Prostate gland (tissue), 2 donors: ENCODE measurements around the gene PCDHGB2. TPM values are rescaled to one million over a fixed set of nuclear protein-coding genes. Genes with fewer than 3 reads are reported as not detected.

Experiments
- DNase-seq: peaks from one replicate; pipeline ENCODE4 v3.0.0-alpha.2; 2019; ENCODE audit warnings: low spot score
- H3K27ac ChIP-seq, 2 donors: fragments of 200-600 bp; sonication (generic); 2 replicates each; pipeline ENCODE4 v1.5.1; 2017 to 2019
- H3K27me3 ChIP-seq: fragments of 200-600 bp; sonication (generic); replicated peaks from 2 replicates; pipeline ENCODE4 v1.5.1; 2019; ENCODE audit not compliant: insufficient read depth
- H3K36me3 ChIP-seq, 2 donors: fragments of 200-600 bp; sonication (generic); 1 replicate in 1 of 2; 2 replicates in 1 of 2; pipeline versions ENCODE4 v1.5.1 to v1.8.1; 2017 to 2019
- H3K4me1 ChIP-seq: fragments of 200-600 bp; sonication (generic); replicated peaks from 2 replicates; pipeline ENCODE4 v1.5.1; 2019
- H3K4me3 ChIP-seq, 2 donors: fragments of 200-600 bp; sonication (generic); 2 replicates each; pipeline ENCODE4 v1.5.1; 2017 to 2019
- H3K9me3 ChIP-seq: fragments of 200-600 bp; sonication (generic); 2 replicates; pipeline ENCODE4 v1.5.1; 2017
- POLR2A ChIP-seq: fragments of 450-650 bp; IDR thresholded peaks from one replicate; pipeline ENCODE4 v1.6.1; 2016; ENCODE audit warnings: antibody characterized with exemption, mild to moderate bottlenecking
- POLR2AphosphoS5 ChIP-seq: sonication (generic); formaldehyde crosslinking; IDR thresholded peaks from one replicate; pipeline ENCODE4 v1.6.1; 2017; ENCODE audit warnings: antibody characterized with exemption
- WGBS: methylation state at CpG from one replicate; pipeline ENCODE4 v1.1.5; 2018; 5-methylcytosine and 5-hydroxymethylcytosine counted together
- intact Hi-C: fragments of 100-400 bp; cut with DNase I; formaldehyde crosslinking; loops from one replicate; pipeline ENCODE4 v1.14.2; 2022
- total RNA-seq, 2 donors: library from RNA; depleted of rRNA; stranded (reverse); fragments of >200 nt; gene quantifications; one replicate each; pipeline ENCODE4 v1.1.0, GENCODE V29; 2016
- TF ChIP-seq, protein P1 (sequence below), 4 experiments: fragments of 200-600 bp in 2 of 4; fragments of 450-650 bp in 2 of 4; sonication (generic) in 2 of 4; IDR thresholded peaks; 1 replicate in 3 of 4; 2 replicates in 1 of 4; pipeline ENCODE4 v1.5.1; 2016 to 2019; ENCODE audit warnings: antibody characterized with exemption in 4 of 4, mild to moderate bottlenecking in 2 of 4, moderate library complexity in 2 of 4

Gene PCDHGB2
- total RNA-seq, 2 donors from 2014 or later = 5.3 to 10.5 TPM

DNA sequence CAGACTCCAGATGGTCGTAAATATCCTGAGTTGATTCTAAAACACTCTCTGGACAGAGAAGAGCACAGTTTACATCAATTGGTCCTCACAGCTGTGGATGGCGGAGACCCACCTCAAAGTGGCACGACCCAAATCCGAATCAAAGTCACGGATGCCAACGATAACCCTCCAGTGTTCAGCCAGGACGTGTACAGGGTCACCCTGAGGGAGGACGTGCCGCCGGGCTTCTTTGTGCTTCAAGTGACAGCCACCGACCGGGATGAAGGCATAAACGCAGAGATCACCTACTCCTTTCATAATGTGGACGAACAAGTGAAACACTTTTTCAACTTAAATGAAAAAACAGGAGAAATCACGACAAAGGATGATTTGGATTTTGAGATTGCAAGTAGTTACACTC is 891 bp downstream of the PCDHGB2 start:
- Histone ChIP-seq H3K27me3 (peaks cover 19% of the 10 kb centered on the region), H3K4me3 (no peak overlapping the region), H3K4me1 (no peaks in the 10 kb centered on the region), H3K27ac (no peak overlapping the region), H3K9me3 (no peaks in the 10 kb centered on the region), H3K36me3 (no peaks in the 10 kb centered on the region)
- TF ChIP-seq POLR2AphosphoS5 (no peak), POLR2A (no peak)
- TF ChIP-seq, protein P1, sequence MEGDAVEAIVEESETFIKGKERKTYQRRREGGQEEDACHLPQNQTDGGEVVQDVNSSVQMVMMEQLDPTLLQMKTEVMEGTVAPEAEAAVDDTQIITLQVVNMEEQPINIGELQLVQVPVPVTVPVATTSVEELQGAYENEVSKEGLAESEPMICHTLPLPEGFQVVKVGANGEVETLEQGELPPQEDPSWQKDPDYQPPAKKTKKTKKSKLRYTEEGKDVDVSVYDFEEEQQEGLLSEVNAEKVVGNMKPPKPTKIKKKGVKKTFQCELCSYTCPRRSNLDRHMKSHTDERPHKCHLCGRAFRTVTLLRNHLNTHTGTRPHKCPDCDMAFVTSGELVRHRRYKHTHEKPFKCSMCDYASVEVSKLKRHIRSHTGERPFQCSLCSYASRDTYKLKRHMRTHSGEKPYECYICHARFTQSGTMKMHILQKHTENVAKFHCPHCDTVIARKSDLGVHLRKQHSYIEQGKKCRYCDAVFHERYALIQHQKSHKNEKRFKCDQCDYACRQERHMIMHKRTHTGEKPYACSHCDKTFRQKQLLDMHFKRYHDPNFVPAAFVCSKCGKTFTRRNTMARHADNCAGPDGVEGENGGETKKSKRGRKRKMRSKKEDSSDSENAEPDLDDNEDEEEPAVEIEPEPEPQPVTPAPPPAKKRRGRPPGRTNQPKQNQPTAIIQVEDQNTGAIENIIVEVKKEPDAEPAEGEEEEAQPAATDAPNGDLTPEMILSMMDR (IDR thresholded peaks at IDR 0.05) = no peak
- DNase-seq = no peak
- WGBS = 35% methylated on average over 15 of the region's 15 CpGs
- intact Hi-C loops = no loop called here

DNA sequence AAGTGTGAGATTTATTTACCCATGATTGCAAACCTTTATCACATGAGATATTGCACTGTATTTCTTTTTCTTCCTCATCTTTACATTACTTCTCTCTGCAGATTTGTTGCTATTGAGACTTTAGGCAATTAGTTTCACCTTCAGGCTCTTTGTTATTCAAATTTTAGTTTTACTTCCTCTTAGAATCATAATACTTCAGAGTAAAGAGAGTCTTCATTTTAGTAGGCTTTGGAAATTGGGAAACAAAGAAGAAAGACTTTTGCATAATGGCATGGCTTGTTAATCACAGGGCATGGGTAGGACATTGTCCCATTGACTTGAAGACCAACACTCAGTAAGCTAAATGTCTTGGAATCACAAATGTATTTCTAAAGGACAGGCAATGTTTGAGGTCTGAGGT is 2.9 kb downstream of the PCDHGB2 start:
- Histone ChIP-seq H3K27me3 (peaks cover 23% of the 10 kb centered on the region), H3K4me3 (no peak overlapping the region), H3K4me1 (no peaks in the 10 kb centered on the region), H3K36me3 (no peaks in the 10 kb centered on the region), H3K9me3 (no peaks in the 10 kb centered on the region), H3K27ac (no peak overlapping the region)
- TF ChIP-seq POLR2A = no peak
- intact Hi-C loops = no loop called here
- no peak for DNase-seq

DNA sequence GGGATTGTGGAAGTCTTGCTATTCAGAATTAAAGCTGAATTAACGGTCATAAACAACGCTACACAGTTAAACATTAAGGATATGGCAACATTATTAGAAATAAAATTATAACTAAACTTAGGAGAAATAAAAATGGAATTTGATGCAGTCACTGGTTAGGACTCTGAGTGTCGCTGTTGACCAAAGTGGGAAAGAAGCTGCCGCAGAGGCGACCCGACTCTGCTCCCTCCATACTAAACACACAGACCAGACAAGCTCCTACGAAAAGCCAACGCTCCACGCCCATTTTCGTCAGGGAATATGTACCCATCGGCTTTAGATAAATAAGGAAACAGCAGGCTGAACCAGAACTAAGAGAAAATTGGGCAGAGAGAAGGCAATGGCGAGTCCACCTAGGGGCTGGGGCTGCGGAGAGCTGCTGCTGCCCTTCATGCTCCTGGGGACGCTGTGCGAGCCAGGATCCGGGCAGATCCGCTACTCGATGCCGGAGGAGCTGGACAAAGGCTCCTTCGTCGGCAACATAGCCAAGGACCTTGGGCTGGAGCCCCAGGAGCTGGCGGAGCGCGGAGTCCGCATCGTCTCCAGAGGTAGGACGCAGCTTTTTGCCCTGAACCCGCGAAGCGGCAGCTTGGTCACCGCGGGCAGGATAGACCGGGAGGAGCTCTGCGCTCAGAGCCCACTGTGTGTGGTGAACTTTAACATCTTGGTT is 4.3 kb downstream of the PCDHGB2 start, which contains the start of gene PCDHGA5:
Gene PCDHGA5 (plus strand): TSS at position 211 of the 709 bp plus-strand sequence. CDS start 169 bp downstream, at position 380.
- intact Hi-C loops = no loop called here
- Histone ChIP-seq H3K27me3 (peaks cover 23% of the 10 kb centered on the region), H3K9me3 (no peaks in the 10 kb centered on the region), H3K36me3 (no peaks in the 10 kb centered on the region), H3K4me3 (no peak within 1 kb of the TSS), H3K4me1 (no peaks in the 10 kb centered on the region), H3K27ac (no peak within 1 kb of the TSS)
- WGBS = 10% methylated on average over 34 of the region's 34 CpGs
- DNase-seq = no peak
- TF ChIP-seq POLR2AphosphoS5 = no peak
- TF ChIP-seq, protein P1 (IDR thresholded peaks at IDR 0.05) = no peak
- TF ChIP-seq POLR2A = no peak

DNA sequence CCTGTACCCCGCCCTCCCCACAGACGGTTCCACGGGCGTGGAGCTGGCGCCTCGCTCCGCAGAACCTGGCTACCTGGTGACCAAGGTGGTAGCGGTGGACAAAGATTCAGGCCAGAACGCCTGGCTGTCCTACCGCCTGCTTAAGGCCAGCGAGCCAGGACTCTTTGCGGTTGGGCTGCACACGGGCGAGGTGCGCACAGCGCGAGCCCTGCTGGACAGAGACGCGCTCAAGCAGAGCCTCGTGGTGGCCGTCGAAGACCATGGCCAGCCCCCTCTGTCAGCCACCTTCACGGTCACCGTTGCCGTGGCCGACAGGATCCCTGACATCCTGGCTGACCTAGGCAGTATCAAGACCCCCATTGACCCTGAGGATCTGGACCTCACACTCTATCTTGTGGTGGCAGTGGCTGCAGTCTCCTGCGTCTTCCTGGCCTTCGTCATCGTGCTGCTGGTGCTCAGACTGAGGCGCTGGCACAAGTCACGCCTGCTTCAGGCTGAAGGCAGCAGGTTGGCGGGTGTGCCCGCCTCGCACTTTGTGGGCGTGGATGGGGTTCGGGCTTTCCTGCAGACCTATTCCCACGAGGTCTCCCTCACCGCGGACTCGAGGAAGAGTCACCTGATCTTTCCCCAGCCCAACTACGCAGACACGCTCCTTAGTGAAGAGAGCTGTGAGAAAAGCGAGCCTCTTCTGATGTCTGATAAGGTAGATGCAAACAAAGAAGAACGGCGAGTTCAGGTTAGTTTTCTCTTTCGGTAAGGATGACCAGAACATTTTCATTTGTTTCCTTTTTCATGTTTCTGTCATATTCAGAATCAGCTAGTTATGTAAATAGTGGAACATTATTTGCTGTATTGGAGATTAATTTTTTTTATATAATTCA is 6.5 kb downstream of the PCDHGB2 start:
- Histone ChIP-seq H3K4me1 (no peaks in the 10 kb centered on the region), H3K4me3 (no peak overlapping the region), H3K36me3 (no peaks in the 10 kb centered on the region), H3K27ac (no peak overlapping the region), H3K9me3 (no peaks in the 10 kb centered on the region), H3K27me3 (peaks cover 17% of the 10 kb centered on the region)
- no peak for DNase-seq
- TF ChIP-seq POLR2A (no peak), POLR2AphosphoS5 (no peak)
- TF ChIP-seq, protein P1 (IDR thresholded peaks at IDR 0.05) = no peak
- WGBS = 20% methylated on average over 31 of the region's 46 CpGs
- intact Hi-C loops = no loop called here

DNA sequence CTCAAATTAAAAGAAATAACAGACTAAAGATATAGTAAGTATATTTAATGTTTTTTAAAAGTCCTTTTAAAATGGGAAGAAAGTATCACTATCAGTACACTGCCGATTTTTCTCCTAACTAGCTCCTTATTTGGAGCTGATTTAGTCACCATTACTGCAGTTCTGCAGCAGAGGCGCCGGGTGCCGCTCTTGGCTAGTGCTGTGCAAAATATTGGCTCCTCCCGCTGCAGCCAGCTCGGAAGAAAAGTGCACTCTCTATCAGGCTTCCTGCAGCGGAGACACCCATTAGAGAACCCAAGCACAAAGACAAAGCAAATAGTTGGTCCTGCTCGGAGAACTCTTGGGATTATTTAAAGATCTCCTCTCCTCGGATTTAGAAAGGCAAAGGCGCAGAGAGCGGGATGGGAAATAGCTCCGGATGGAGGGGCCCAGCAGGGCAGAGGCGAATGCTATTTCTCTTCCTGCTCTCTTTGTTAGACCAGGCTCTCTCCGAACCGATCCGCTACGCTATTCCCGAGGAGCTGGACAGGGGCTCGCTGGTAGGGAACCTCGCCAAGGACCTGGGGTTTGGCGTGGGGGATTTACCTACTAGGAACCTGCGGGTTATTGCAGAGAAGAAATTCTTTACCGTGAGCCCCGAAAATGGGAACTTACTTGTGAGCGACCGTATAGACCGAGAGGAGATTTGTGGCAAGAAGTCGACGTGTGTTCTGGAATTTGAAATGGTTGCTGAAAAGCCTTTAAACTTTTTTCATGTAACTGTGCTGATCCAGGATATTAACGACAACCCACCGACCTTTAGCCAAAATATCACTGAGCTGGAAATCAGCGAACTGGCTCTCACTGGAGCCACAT is 10.4 kb downstream of the PCDHGB2 start, which contains the start of gene PCDHGB3:
Gene PCDHGB3 (plus strand): TSS at position 249 of the 855 bp plus-strand sequence. CDS start 153 bp downstream, at position 402.
- TF ChIP-seq POLR2AphosphoS5 = no peak
- TF ChIP-seq, protein P1 (IDR thresholded peaks at IDR 0.05) = peak in 1 of 4 experiments; percentile 21
- no peaks in the 10 kb centered on the region for H3K4me1 ChIP-seq
- no peaks in the 10 kb centered on the region for H3K36me3 ChIP-seq
- H3K27ac ChIP-seq = no peak within 1 kb of the TSS
- H3K27me3 ChIP-seq = peaks cover 8% of the 10 kb centered on the region
- intact Hi-C loops = no loop called here
- no peak within 1 kb of the TSS for H3K4me3 ChIP-seq
- no peak for DNase-seq
- H3K9me3 ChIP-seq = no peaks in the 10 kb centered on the region
- 17% methylated on average over 32 of the region's 32 CpGs for WGBS
